NT2/D1 (cell line): ENCODE data around the gene DHTKD1.

Experiments used
- SUZ12 ChIP-seq: IDR thresholded peaks from 2 replicates; pipeline ENCODE4 v1.6.1; 2011; ENCODE audit not compliant: insufficient read length, insufficient read depth; ENCODE audit errors: extremely low read depth
- YY1 ChIP-seq: IDR thresholded peaks from 2 replicates; pipeline ENCODE4 v1.6.1; 2011; ENCODE audit not compliant: insufficient read length, insufficient read depth
- ZNF274 ChIP-seq: IDR thresholded peaks from 2 replicates; pipeline ENCODE4 v1.6.1; 2011; ENCODE audit warnings: mild to moderate bottlenecking, low read depth, low read length

GRCh38 chr10:12113627-12114026 is 44.9 kb downstream of the DHTKD1 start:
- no peak for TF ChIP-seq YY1
- no peak for TF ChIP-seq SUZ12
- TF ChIP-seq ZNF274, result no peak
